ENCODE results near the gene TADA3.
"Not testable (repeated sequence)": the region's sequence is repeated elsewhere in the genome, so short reads cannot be mapped to it uniquely, and the experiment has no call there.

TADA3 gene

GRCh38 chr3:9781978-9782603, 10.2 kb downstream of the TADA3 start:
- DNase-seq, result no peak

GRCh38 chr3:9781551-9781950, 10.7 kb downstream of the TADA3 start:
- DNase-seq, result no peak

- no peak for DNase-seq
Observed at GRCh38 chr3:9780910-9781309, 11.4 kb downstream of the TADA3 start.

- no peak for DNase-seq
Observed at GRCh38 chr3:9780458-9780812, 11.8 kb downstream of the TADA3 start.

GRCh38 chr3:9779721-9780457, 12.4 kb downstream of the TADA3 start:
- no peak for DNase-seq

GRCh38 chr3:9779075-9779593, 13.1 kb downstream of the TADA3 start:
- no peak for DNase-seq

- no peak for DNase-seq
Observed at GRCh38 chr3:9778143-9779074, 13.9 kb downstream of the TADA3 start.

- no peak for DNase-seq
Observed at GRCh38 chr3:9777694-9778021, 14.6 kb downstream of the TADA3 start.

- DNase-seq, result no peak
Observed at GRCh38 chr3:9776896-9777693, 15.2 kb downstream of the TADA3 start.

GRCh38 chr3:9771007-9771406, 21.3 kb downstream of the TADA3 start:
- DNase-seq, result not testable (repeated sequence)

- DNase-seq, result no peak
Observed at GRCh38 chr3:9770276-9770812, 21.9 kb downstream of the TADA3 start.

- peak; percentile 78 for DNase-seq
Observed at GRCh38 chr3:9769426-9770275, 22.6 kb downstream of the TADA3 start, which contains the start of gene CAMK1. Gene CAMK1, minus strand, starts transcription at chr3:9769947. Its CDS starts 2,198 bp downstream, at chr3:9767749.

GRCh38 chr3:9769012-9769411, 23.3 kb downstream of the TADA3 start:
- DNase-seq, result no peak

GRCh38 chr3:9768141-9768775, 24.0 kb downstream of the TADA3 start:
- no peak for DNase-seq

GRCh38 chr3:9767418-9767817, 24.9 kb downstream of the TADA3 start:
- DNase-seq, result no peak

- no peak for DNase-seq
Observed at GRCh38 chr3:9765865-9766264, 26.4 kb downstream of the TADA3 start.

- DNase-seq, result no peak
Observed at GRCh38 chr3:9762871-9763270, 29.4 kb downstream of the TADA3 start.

- no peak for DNase-seq
Observed at GRCh38 chr3:9761919-9762318, 30.4 kb downstream of the TADA3 start.

GRCh38 chr3:9760779-9761505, 31.3 kb downstream of the TADA3 start:
- DNase-seq, result no peak

GRCh38 chr3:9757427-9757826, 34.8 kb downstream of the TADA3 start:
- no peak for DNase-seq

All from 8988T (cell line).